ENCODE results near the gene HPS5.

HPS5 gene

GRCh38 chr11:18243783-18244362 lies 78.1 kb downstream of the HPS5 start:
- DNase-seq (ENCODE audit: low read depth, low spot score): no peak
- no peak overlapping the region for H3K27ac ChIP-seq

GRCh38 chr11:18239655-18240054 lies 82.3 kb downstream of the HPS5 start:
- no peak for DNase-seq (ENCODE audit: low read depth, low spot score)
- H3K27ac ChIP-seq: no peak overlapping the region

DNA sequence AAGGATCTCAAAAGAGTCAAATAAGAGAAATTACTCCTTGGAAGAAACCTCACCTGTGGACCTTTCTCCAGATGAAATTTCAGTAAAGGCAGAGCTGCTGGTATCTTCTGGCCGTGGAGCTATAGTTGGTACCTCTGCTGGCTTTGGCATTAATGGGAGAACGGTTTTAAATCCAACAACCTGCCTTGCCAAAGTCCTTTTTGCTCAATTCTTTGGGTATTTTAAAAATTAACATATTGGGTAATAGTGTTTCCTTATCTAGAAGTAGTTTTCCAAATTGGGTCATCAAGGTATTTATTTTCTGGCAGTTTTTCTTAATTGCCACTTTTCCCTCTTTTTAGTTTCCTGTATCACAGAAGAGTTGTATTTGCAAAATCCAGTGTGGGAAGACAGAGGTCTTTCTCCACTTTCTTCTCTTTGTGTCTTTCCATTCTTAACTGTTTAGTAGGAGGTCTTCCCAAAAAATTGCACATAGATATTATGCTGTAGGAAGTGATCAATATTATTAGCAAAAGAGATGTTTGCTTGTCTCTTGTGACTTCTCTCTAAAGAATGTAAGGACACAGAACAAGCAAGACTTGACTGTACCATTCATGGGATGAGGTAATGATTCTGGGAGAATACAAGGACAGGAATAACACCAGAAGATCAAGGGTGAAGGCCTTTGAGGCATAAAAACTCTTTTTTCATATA lies 85.1 kb downstream of the HPS5 start, which contains the start of gene SAA4:
Gene SAA4 (minus strand): TSS at position 139 of the 693 bp plus-strand sequence. CDS start 876 bp downstream, outside the sequence.
- H3K27ac ChIP-seq: no peak within 1 kb of the TSS
- no peak for DNase-seq (ENCODE audit: low read depth, low spot score)

GRCh38 chr11:18235394-18236334 lies 86.3 kb downstream of the HPS5 start:
- H3K27ac ChIP-seq: no peak overlapping the region
- DNase-seq (ENCODE audit: low read depth, low spot score): no peak

DNA sequence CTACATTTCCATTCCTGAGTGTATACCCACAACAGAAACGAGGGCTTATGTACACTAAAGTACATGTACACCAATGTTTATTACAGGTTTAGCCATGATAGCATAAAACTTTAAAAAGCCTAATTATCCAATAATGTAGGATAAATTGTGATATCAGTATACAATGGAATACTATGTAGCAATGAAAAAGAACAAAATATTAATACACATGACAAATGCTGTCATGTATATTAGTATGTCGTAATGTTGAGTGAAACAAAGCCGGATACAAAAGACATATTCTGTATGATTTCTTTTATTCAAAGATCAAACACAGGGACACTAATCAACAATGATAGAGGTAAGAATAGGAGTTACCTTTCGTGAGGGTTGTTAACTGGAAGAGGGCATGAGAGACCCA lies 88.0 kb downstream of the HPS5 start:
- no peak overlapping the region for H3K27ac ChIP-seq
- no peak for DNase-seq (ENCODE audit: low read depth, low spot score)

GRCh38 chr11:18230859-18231258 lies 91.1 kb downstream of the HPS5 start:
- DNase-seq (ENCODE audit: low read depth, low spot score): no peak
- H3K27ac ChIP-seq: no peak overlapping the region

DNA sequence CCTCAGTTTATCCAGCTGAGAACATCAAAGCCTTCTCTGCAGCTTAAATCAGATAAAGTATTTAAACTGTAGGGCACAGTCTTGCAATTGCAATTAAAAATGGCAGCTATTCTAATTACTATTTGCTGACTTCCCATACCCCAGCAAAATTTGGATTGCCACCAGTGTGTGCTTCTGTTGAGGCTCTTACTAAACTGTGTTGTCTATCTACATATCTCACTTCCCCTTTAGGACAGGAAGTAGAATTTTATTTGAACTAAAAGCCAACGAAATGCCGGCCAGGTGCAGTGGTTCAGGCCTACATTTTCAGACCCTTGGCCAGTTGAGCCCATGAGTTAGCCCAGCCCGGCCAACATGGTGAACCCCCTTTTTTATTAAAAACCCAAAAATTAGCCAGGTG lies 92.4 kb downstream of the HPS5 start:
- DNase-seq (ENCODE audit: low read depth, low spot score): no peak
- H3K27ac ChIP-seq: no peak overlapping the region

Data from epithelial cell of prostate (primary cell).